Breast epithelium (tissue), 3 donors: ENCODE measurements around the gene APBB2.

Source experiments
- CTCF ChIP-seq, 3 donors: fragments of 450-650 bp; IDR thresholded peaks; one replicate each; pipeline ENCODE4 v1.5.1; 2016 to 2017; ENCODE audit warnings: antibody characterized with exemption in 3 of 3, mild to moderate bottlenecking in 3 of 3, moderate library complexity in 3 of 3
- POLR2AphosphoS5 ChIP-seq, 3 donors: sonication (generic); formaldehyde crosslinking; IDR thresholded peaks; one replicate each; pipeline ENCODE4 v1.6.1; 2017; ENCODE audit warnings: antibody characterized with exemption in 3 of 3

GRCh38 chr4:40877081-40877480 lies 337.3 kb downstream of the APBB2 start:
- TF ChIP-seq CTCF (IDR thresholded peaks at IDR 0.05) (no peak), POLR2AphosphoS5 (IDR thresholded peaks at IDR 0.05) (no peak)
